ENCODE data around the gene LRWD1.

DNA sequence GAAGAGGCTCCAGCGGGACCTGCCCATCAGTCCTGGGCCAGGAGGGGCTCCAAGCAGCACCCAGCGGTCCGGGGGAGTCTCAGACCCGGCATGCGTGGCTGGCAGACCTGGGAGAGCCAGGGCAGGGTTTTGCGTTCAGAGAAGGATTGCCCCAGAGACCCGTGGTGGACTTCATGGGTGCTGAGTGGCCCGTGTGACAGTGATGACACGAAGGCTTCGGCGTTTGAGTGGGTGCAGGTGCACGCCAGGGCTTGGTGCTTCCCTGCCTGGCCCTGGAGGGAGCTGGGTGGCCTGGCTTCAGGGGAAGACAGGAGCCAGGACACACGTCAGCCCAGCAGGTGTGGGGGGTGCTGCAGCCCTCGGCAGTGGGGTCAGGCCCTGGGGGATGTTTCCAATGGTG, 17.5 kb upstream of the LRWD1 start:
- TF ChIP-seq CTCF (conservative IDR thresholded peaks at IDR 0.05; ENCODE audit: low read length) (no peak), EZH2phosphoT487 (IDR thresholded peaks at IDR 0.05; ENCODE audit: borderline replicate concordance, low read depth, low read length) (no peak)
